ENCODE data around the gene DMXL2.
"Not testable (repeated sequence)": the region's sequence is repeated elsewhere in the genome, so short reads cannot be mapped to it uniquely, and the experiment has no call there.

The DMXL2 gene

GRCh38 chr15:51492528-51492927 lies 130.0 kb downstream of the DMXL2 start:
- no peak for DNase-seq (ENCODE audit: low read depth)

GRCh38 chr15:51491941-51492340 lies 130.6 kb downstream of the DMXL2 start:
- no peak for DNase-seq (ENCODE audit: low read depth)

- DNase-seq (ENCODE audit: low read depth), result no peak
These were observed 137.8 kb downstream of the DMXL2 start for GRCh38 chr15:51484781-51485180.

GRCh38 chr15:51483985-51484384 lies 138.6 kb downstream of the DMXL2 start:
- no peak for DNase-seq (ENCODE audit: low read depth)

- DNase-seq (ENCODE audit: low read depth), result no peak
These were observed 139.1 kb downstream of the DMXL2 start for GRCh38 chr15:51483520-51483919.

- DNase-seq (ENCODE audit: low read depth), result no peak
These were observed 146.8 kb downstream of the DMXL2 start for GRCh38 chr15:51475736-51476135.

GRCh38 chr15:51470512-51470911 lies 152.1 kb downstream of the DMXL2 start:
- no peak for DNase-seq (ENCODE audit: low read depth)

- DNase-seq (ENCODE audit: low read depth), result no peak
These were observed 161.8 kb downstream of the DMXL2 start for GRCh38 chr15:51460796-51461195.

GRCh38 chr15:51450001-51450400 lies 172.6 kb downstream of the DMXL2 start:
- DNase-seq (ENCODE audit: low read depth), result peak; percentile 8

- DNase-seq (ENCODE audit: low read depth), result no peak
These were observed 173.8 kb downstream of the DMXL2 start for GRCh38 chr15:51448622-51449399.

- DNase-seq (ENCODE audit: low read depth), result no peak
These were observed 174.5 kb downstream of the DMXL2 start for GRCh38 chr15:51447855-51448621.

- DNase-seq (ENCODE audit: low read depth), result not testable (repeated sequence)
These were observed 176.4 kb downstream of the DMXL2 start for GRCh38 chr15:51446029-51446744.

- no peak for DNase-seq (ENCODE audit: low read depth)
These were observed 177.8 kb downstream of the DMXL2 start for GRCh38 chr15:51444807-51445206.

- no peak for DNase-seq (ENCODE audit: low read depth)
These were observed 178.5 kb downstream of the DMXL2 start for GRCh38 chr15:51444112-51444511.

- DNase-seq (ENCODE audit: low read depth), result no peak
These were observed 179.2 kb downstream of the DMXL2 start for GRCh38 chr15:51443282-51443914.

- DNase-seq (ENCODE audit: low read depth), result no peak
These were observed 184.0 kb downstream of the DMXL2 start for GRCh38 chr15:51438526-51438925.

- no peak for DNase-seq (ENCODE audit: low read depth)
These were observed 197.0 kb downstream of the DMXL2 start for GRCh38 chr15:51425517-51426040.

- no peak for DNase-seq (ENCODE audit: low read depth)
These were observed 197.8 kb downstream of the DMXL2 start for GRCh38 chr15:51424780-51425179.

- DNase-seq (ENCODE audit: low read depth), result not testable (repeated sequence)
These were observed 199.5 kb downstream of the DMXL2 start for GRCh38 chr15:51423040-51423439.

- no peak for DNase-seq (ENCODE audit: low read depth)
These were observed 206.4 kb downstream of the DMXL2 start for GRCh38 chr15:51416129-51416528.

- DNase-seq (ENCODE audit: low read depth), result no peak
These were observed 208.2 kb downstream of the DMXL2 start for GRCh38 chr15:51414256-51414860.
